ENCODE results near the gene PAK6. TPM values are rescaled to one million over a fixed set of nuclear protein-coding genes. Genes with fewer than 3 reads are reported as not detected.

The PAK6 gene
- total and polyA plus RNA-seq, 9 of the 15 experiments (the other 6 are each of a cell fraction or from before 2014, with no cell fraction given): 0.03 to 0.74 (median 0.16) TPM; not detected in 2

- no peak for TF ChIP-seq ZNF518B (CRISPR knock-in tag; IDR thresholded peaks at IDR 0.05)
- TF ChIP-seq CHD2 (IDR thresholded peaks at IDR 0.05; ENCODE audit: low read depth, low read length): no peak
- TF ChIP-seq TAL1 (IDR thresholded peaks at IDR 0.05): peak; percentile 51; the same call in 1 of the 2 replicates
- 0 out of 4 replicates have a peak, but pooled peaks have one; percentile 21 to 26 for TF ChIP-seq KDM1A (IDR thresholded peaks at IDR 0.05)
- TF ChIP-seq ZNF384 (IDR thresholded peaks at IDR 0.05; ENCODE audit: low read depth, low read length): no peak
Measured at GRCh38 chr15:40243126-40243810, 4.4 kb downstream of the PAK6 start (continued).

DNA sequence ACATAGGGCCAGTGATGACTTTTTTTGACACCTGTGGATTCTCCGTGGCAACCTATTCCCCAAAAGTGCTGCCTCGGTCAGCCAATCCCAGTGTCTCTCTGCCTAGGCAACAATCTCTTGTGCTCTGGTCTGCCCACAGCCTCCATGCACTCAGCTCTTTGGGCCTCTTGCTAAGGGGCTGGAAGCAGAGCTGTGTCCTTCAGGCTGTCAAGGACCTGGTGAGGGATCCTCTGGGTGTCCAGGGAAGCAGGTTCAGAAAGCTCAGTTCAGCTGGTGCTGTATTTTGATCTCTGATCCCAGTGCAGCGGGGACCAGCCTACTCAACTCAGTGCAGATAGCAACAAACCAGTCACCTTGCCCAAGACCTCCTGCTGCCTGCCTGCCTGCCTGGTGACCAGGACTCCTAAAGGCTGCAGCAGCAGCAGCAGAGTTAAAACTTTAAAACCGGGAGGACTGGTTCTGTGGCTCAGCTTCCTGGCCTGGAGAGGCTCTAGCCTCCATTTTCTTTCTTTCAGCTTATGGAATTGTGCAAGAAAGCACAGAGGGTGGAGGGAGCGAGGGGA is 6.2 kb downstream of the PAK6 start:
- H3K36me3 ChIP-seq (ENCODE audit: control insufficient read depth, insufficient read depth, low read length): no peaks in the 10 kb centered on the region
- 38% methylated on average over 5 of the region's 5 CpGs for WGBS (ENCODE audit: insufficient coverage, low coverage, missing lambda C conversion rate)
- no peaks in the 10 kb centered on the region for H3K79me2 ChIP-seq (ENCODE audit: control insufficient read depth, insufficient read depth, low read length)
- H3K27ac ChIP-seq (ENCODE audit: extremely low read depth, low read depth, low read length): no peak overlapping the region
- intact Hi-C loops (cut with micrococcal nuclease): no loop called here
- no peak for TF ChIP-seq WHSC1 (IDR thresholded peaks at IDR 0.05; ENCODE audit: low read length)
- TF ChIP-seq HEY1 (CRISPR knock-in tag; IDR thresholded peaks at IDR 0.05; ENCODE audit: borderline replicate concordance): no peak
- TF ChIP-seq, protein P1, sequence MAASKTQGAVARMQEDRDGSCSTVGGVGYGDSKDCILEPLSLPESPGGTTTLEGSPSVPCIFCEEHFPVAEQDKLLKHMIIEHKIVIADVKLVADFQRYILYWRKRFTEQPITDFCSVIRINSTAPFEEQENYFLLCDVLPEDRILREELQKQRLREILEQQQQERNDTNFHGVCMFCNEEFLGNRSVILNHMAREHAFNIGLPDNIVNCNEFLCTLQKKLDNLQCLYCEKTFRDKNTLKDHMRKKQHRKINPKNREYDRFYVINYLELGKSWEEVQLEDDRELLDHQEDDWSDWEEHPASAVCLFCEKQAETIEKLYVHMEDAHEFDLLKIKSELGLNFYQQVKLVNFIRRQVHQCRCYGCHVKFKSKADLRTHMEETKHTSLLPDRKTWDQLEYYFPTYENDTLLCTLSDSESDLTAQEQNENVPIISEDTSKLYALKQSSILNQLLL (CRISPR knock-in tag; IDR thresholded peaks at IDR 0.05; ENCODE audit: borderline replicate concordance): no peak
- no peak for TF ChIP-seq ZNF263 (CRISPR knock-in tag; IDR thresholded peaks at IDR 0.05; ENCODE audit: borderline replicate concordance)
- TF ChIP-seq CEBPB (tag; IDR thresholded peaks at IDR 0.05): peak; percentile 39; the same call in 1 of the 2 replicates
- TF ChIP-seq CHCHD3 (CRISPR knock-in tag; IDR thresholded peaks at IDR 0.05): no peak
- TF ChIP-seq FOXK1 (CRISPR knock-in tag; IDR thresholded peaks at IDR 0.05; ENCODE audit: borderline replicate concordance): no peak
- TF ChIP-seq CCNT2 (IDR thresholded peaks at IDR 0.05; ENCODE audit: borderline replicate concordance, extremely low read depth, insufficient read length, low read depth, low read length): no peak
- FAIRE-seq (no peak), DNase-seq (ENCODE audit: extremely low read depth in 1 of 4, low spot score in 3 of 4) (no peak), ATAC-seq (no peak)
- H3K4me1 ChIP-seq (replicated peaks in 1 of 2; ENCODE audit: control insufficient read depth in 2 of 2, insufficient read depth in 2 of 2, low read length in 2 of 2): peaks cover 20 to 29% of the 10 kb centered on the region in 2 experiments; a peak in 4 of 5 replicates
- H4K20me1 ChIP-seq (replicated peaks; ENCODE audit: control insufficient read depth, insufficient read depth, low read length): no peaks in the 10 kb centered on the region
- ChIA-PET POLR2A (no interaction called here), CTCF (ENCODE audit: low intra/inter-chr PET ratio) (no interaction called here)
- peak overlapping the region in 1 of 2 experiments; percentile 4; a peak in 1 of 4 replicates for H3K9ac ChIP-seq (ENCODE audit: insufficient read depth in 1 of 2, low read depth in 2 of 2, low read length in 2 of 2)
- in situ Hi-C loops (cut with MboI): no loop called here
- H3K9me1 ChIP-seq (ENCODE audit: control insufficient read depth, insufficient read depth, low read length): no peaks in the 10 kb centered on the region
- no peak overlapping the region for H3K4me3 ChIP-seq
- H3K9me3 ChIP-seq (replicated peaks; ENCODE audit: control insufficient read depth, insufficient read depth, low read depth, low read length): no peaks in the 10 kb centered on the region
- H2AFZ ChIP-seq (ENCODE audit: low read depth, low read length): peak overlapping the region; percentile 35; the same call in 1 of the 2 replicates
- no peak overlapping the region for H3K4me2 ChIP-seq (ENCODE audit: insufficient read depth, low read length)
- no TSS peak for BruUV-seq (replicated peaks)
- peaks cover 0 to 23% of the 10 kb centered on the region in 2 experiments; a peak in 2 of 5 replicates for H3K27me3 ChIP-seq (ENCODE audit: control insufficient read depth in 2 of 2, insufficient read depth in 2 of 2, low read length in 2 of 2)

Measured in K562 (cell line).